A549 (cell line): ENCODE results near the gene NCLN. TPM values are rescaled to one million over a fixed set of nuclear protein-coding genes. Genes with fewer than 3 reads are reported as not detected.
A peak's percentile ranks its signal among the peaks of the same experiment; 100 is the strongest.

Experiments used
- ATAC-seq, 2 experiments: fragments of 200-7000 bp in 1 of 2; fragments of >200 bp in 1 of 2; cut with Nextera tagmentation in 1 of 2; cut with Tn5 transposase in 1 of 2; 3 replicates each; pipeline versions ENCODE4 v1.8.0 to v1.9.1; 2018 to 2020; ENCODE audit warnings: mild to moderate bottlenecking in 1 of 2, moderate library complexity in 1 of 2
- CTCF ChIA-PET: fragments of 300-600 bp; sonication (Branson Sonifier 250); formaldehyde crosslinking; extraction: SDS; loops from one replicate; lab custom pipeline; 2021; ENCODE audit warnings: antibody characterized with exemption, inconsistent platforms; lab: Yijun Ruan, JAX
- POLR2A ChIA-PET: fragments of 350-600 bp; formaldehyde crosslinking; extraction: SDS; loops from one replicate; lab custom pipeline; 2021; ENCODE audit warnings: antibody characterized with exemption, inconsistent platforms; lab: Yijun Ruan, JAX
- DNase-seq, 2 experiments: peaks; one replicate each; pipeline versions ENCODE4 v3.0.0 to v3.0.0-alpha.2; 2011 to 2016; ENCODE audit warnings: low read depth in 1 of 2, low spot score in 1 of 2
- FAIRE-seq: peaks from 2 replicates; lab custom pipeline; 2011; peaks lifted over from hg19 to GRCh38; lab: Jason Lieb, UNC
- H3K27ac ChIP-seq, 2 experiments: fragments of >200 bp; sonication (Bioruptor Twin); formaldehyde crosslinking; 3 replicates each; pipeline ENCODE4 v1.5.1; 2016 to 2017
- H3K4me1 ChIP-seq: fragments of >200 bp; sonication (Bioruptor Twin); formaldehyde crosslinking; 3 replicates; pipeline ENCODE4 v1.6.1; 2016
- H3K4me2 ChIP-seq: fragments of >200 bp; sonication (Bioruptor Twin); formaldehyde crosslinking; 3 replicates; pipeline ENCODE4 v1.6.1; 2016
- H3K4me3 ChIP-seq: fragments of >200 bp; sonication (Bioruptor Twin); formaldehyde crosslinking; 3 replicates; pipeline ENCODE4 v1.5.1; 2016
- H3K9me3 ChIP-seq: fragments of >200 bp; sonication (Bioruptor Twin); formaldehyde crosslinking; 3 replicates; pipeline ENCODE4 v1.6.1; 2016
- CHD4 ChIP-seq: fragments of 200-600 bp; sonication (generic); IDR thresholded peaks from 2 replicates; pipeline ENCODE4 v1.6.1; 2016; ENCODE audit warnings: antibody characterized with exemption, mild to moderate bottlenecking, borderline replicate concordance
- E2F6 ChIP-seq: IDR thresholded peaks from 2 replicates; pipeline ENCODE4 v1.6.1; 2012; ENCODE audit warnings: low read depth, borderline replicate concordance
- HES2 ChIP-seq: fragments of >200 bp; sonication (Bioruptor Twin); formaldehyde crosslinking; IDR thresholded peaks from 2 replicates; pipeline ENCODE4 v1.6.1; 2016
- HEYL ChIP-seq: fragments of 250-450 bp; sonication (Bioruptor Pico); IDR thresholded peaks from 2 replicates; pipeline ENCODE4 v1.8.0; 2021; ENCODE audit warnings: mild to moderate bottlenecking, moderate library complexity
- HOXB13 ChIP-seq: fragments of 250-450 bp; sonication (Bioruptor Pico); IDR thresholded peaks from 2 replicates; pipeline ENCODE4 v1.5.0; 2020; ENCODE audit warnings: low read depth, mild to moderate bottlenecking, moderate library complexity
- KDM1A ChIP-seq: fragments of 200-600 bp; sonication (generic); IDR thresholded peaks from 2 replicates; pipeline ENCODE4 v1.6.1; 2016; ENCODE audit warnings: low read depth, mild to moderate bottlenecking
- RARB ChIP-seq: fragments of 250-450 bp; sonication (Bioruptor Pico); IDR thresholded peaks from 2 replicates; pipeline ENCODE4 v1.8.0; 2021; ENCODE audit warnings: mild to moderate bottlenecking, moderate library complexity
- REST ChIP-seq: fragments of 200-600 bp; sonication (generic); IDR thresholded peaks from 2 replicates; pipeline ENCODE4 v1.6.1; 2016; ENCODE audit warnings: antibody characterized with exemption, mild to moderate bottlenecking, moderate library complexity
- RFX5 ChIP-seq: fragments of 450-650 bp; IDR thresholded peaks from 2 replicates; pipeline ENCODE4 v1.7.1; 2014; ENCODE audit warnings: antibody characterized with exemption, mild to moderate bottlenecking, moderate library complexity
- RNF2 ChIP-seq: fragments of 200-600 bp; sonication (generic); IDR thresholded peaks from 2 replicates; pipeline ENCODE4 v1.6.1; 2016; ENCODE audit warnings: low read depth, mild to moderate bottlenecking, antibody characterized with exemption, moderate library complexity, borderline replicate concordance
- ZC3H11A ChIP-seq: fragments of 450-650 bp; IDR thresholded peaks from 2 replicates; pipeline ENCODE4 v1.6.1; 2014; ENCODE audit warnings: antibody characterized with exemption, mild to moderate bottlenecking
- ZFP36 ChIP-seq: fragments of 450-650 bp; IDR thresholded peaks from 2 replicates; pipeline ENCODE4 v1.6.1; 2014; ENCODE audit warnings: borderline replicate concordance; ENCODE audit not compliant: partially characterized antibody
- ZNF302 ChIP-seq: fragments of 250-450 bp; sonication (Bioruptor Pico); IDR thresholded peaks from 2 replicates; pipeline ENCODE4 v1.9.0; 2021; ENCODE audit warnings: inconsistent platforms, mild to moderate bottlenecking, moderate library complexity
- WGBS: methylation state at CpG from one replicate; pipeline ENCODE4 v1.1.6; 2017; ENCODE audit errors: missing lambda C conversion rate; 5-methylcytosine and 5-hydroxymethylcytosine counted together
- polyA plus RNA-seq, 4 experiments: library from polyadenylated mRNA; depleted of rRNA in 3 of 4; stranded (reverse); fragments of >200 nt; fragmentation: RNase III in 1 of 4; extraction: RNeasy Plus Mini Kit Qiagen cat#74134 plus additional on column Dnase treatment in 1 of 4; gene quantifications; 2 replicates in 3 of 4; 3 replicates in 1 of 4; pipeline ENCODE4 v1.2.3, GENCODE V29; 2011 to 2017

NCLN gene
- polyA plus RNA-seq, 2 of the 4 experiments (the other 2 are of a cell fraction): 22.8 to 58.5 TPM

- TF ChIP-seq REST: no peak
Measured at GRCh38 chr19:3178973-3179738, 6.6 kb upstream of the NCLN start (continued).

- FAIRE-seq: no peak
- ChIA-PET POLR2A (no interaction called here), CTCF (no interaction called here)
- ATAC-seq: no peak
- no peak for DNase-seq
- peaks cover 20% of the 10 kb centered on the region for H3K4me1 ChIP-seq
- WGBS: 100% methylated on average over 1 of the region's 31 CpGs
- H3K27ac ChIP-seq: no peak overlapping the region
- H3K4me3 ChIP-seq: no peak overlapping the region
- no peaks in the 10 kb centered on the region for H3K9me3 ChIP-seq
- TF ChIP-seq HEYL (CRISPR knock-in tag) (no peak), RARB (CRISPR knock-in tag) (no peak), HES2 (no peak), ZNF302 (CRISPR knock-in tag) (no peak), HOXB13 (no peak), RFX5 (no peak), RNF2 (no peak), E2F6 (no peak), CHD4 (no peak)
- H3K4me2 ChIP-seq: no peak overlapping the region
Measured at GRCh38 chr19:3179739-3180293, 5.9 kb upstream of the NCLN start.

GRCh38 chr19:3183721-3184641 is 1.7 kb upstream of the NCLN start:
- 69% methylated on average over 12 of the region's 13 CpGs for WGBS
- no peaks in the 10 kb centered on the region for H3K9me3 ChIP-seq
- ATAC-seq: no peak
- ChIA-PET POLR2A (no interaction called here), CTCF (interaction anchor here (0.6 to 1.1 kb wide), 4 partner anchors 21 to 80 kb away, joined by 3 to 5 read pairs (median 4); no protein-coding TSS in a partner anchor)
- H3K4me2 ChIP-seq: no peak overlapping the region
- TF ChIP-seq ZC3H11A (no peak), RFX5 (no peak), ZFP36 (peak; percentile 99), KDM1A (peak; percentile 40; the same call in 1 of the 2 replicates)
- DNase-seq: no peak
- peak overlapping the region in 1 of 2 experiments; percentile 92; a peak in 3 of 6 replicates for H3K27ac ChIP-seq
- FAIRE-seq: no peak
- no peak overlapping the region for H3K4me3 ChIP-seq
- H3K4me1 ChIP-seq: peaks cover 11% of the 10 kb centered on the region
